Measurements from ENCODE around the gene HJURP. TPM values are rescaled to one million over a fixed set of nuclear protein-coding genes. Genes with fewer than 3 reads are reported as not detected.
A peak's percentile ranks its signal among the peaks of the same experiment; 100 is the strongest.
"Not testable (repeated sequence)": the region's sequence is repeated elsewhere in the genome, so short reads cannot be mapped to it uniquely, and the experiment has no call there.

The HJURP gene
- total RNA-seq, 1 donor from 2014 or later = 109 TPM

DNA sequence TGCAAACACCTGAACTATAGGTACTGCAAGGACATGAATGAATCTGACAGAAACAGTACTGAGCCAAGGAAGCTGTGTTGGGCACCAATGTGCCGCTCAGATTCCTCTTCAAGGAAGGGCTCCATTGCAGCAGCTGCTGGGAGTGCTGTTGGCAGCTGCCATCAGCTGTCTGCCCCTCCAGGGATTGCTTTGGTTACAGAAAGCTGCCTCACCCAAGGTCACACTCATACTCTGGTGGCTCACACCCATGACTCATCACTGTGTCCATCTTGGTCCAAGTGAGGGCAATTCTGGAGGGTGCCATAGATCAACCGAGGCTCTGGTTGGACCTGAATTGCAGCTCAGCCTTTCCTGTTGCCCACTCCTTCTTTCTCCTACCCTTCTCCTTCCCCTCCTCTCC lies 38.5 kb upstream of the HJURP start:
- TF ChIP-seq EZH2phosphoT487 (IDR thresholded peaks at IDR 0.05) (no peak), EZH2 (IDR thresholded peaks at IDR 0.05) (no peak)
- TF ChIP-seq, protein P1, sequence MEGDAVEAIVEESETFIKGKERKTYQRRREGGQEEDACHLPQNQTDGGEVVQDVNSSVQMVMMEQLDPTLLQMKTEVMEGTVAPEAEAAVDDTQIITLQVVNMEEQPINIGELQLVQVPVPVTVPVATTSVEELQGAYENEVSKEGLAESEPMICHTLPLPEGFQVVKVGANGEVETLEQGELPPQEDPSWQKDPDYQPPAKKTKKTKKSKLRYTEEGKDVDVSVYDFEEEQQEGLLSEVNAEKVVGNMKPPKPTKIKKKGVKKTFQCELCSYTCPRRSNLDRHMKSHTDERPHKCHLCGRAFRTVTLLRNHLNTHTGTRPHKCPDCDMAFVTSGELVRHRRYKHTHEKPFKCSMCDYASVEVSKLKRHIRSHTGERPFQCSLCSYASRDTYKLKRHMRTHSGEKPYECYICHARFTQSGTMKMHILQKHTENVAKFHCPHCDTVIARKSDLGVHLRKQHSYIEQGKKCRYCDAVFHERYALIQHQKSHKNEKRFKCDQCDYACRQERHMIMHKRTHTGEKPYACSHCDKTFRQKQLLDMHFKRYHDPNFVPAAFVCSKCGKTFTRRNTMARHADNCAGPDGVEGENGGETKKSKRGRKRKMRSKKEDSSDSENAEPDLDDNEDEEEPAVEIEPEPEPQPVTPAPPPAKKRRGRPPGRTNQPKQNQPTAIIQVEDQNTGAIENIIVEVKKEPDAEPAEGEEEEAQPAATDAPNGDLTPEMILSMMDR (IDR thresholded peaks at IDR 0.05) = no peak
- peaks cover 7% of the 10 kb centered on the region for H3K4me1 ChIP-seq
- no peak for DNase-seq (ENCODE audit: low spot score)
- Mint-ChIP-seq H3K9me3 (no peaks in the 10 kb centered on the region), H3K4me1 (no peaks in the 10 kb centered on the region), H3K36me3 (no peaks in the 10 kb centered on the region), H3K27me3 (ENCODE audit: insufficient read depth, low read depth) (peaks cover 9% of the 10 kb centered on the region), H3K4me3 (no peak overlapping the region), H3K27ac (no peak overlapping the region)
- H3K9ac ChIP-seq = no peak overlapping the region
- H2AFZ ChIP-seq (replicated peaks) = no peak overlapping the region
- H3K36me3 ChIP-seq = no peaks in the 10 kb centered on the region
- no peak overlapping the region for H3K4me2 ChIP-seq
- H3K27ac ChIP-seq = no peak overlapping the region
- no peaks in the 10 kb centered on the region for H4K20me1 ChIP-seq (ENCODE audit: low read depth)
- H3K79me2 ChIP-seq (ENCODE audit: low read depth) = no peaks in the 10 kb centered on the region
- no peak overlapping the region for H3K4me3 ChIP-seq
- no peaks in the 10 kb centered on the region for H3K9me3 ChIP-seq (ENCODE audit: low read depth)
- H3K27me3 ChIP-seq = peaks cover 10% of the 10 kb centered on the region
- no peaks in the 10 kb centered on the region for H3F3A ChIP-seq (ENCODE audit: low read depth)

DNA sequence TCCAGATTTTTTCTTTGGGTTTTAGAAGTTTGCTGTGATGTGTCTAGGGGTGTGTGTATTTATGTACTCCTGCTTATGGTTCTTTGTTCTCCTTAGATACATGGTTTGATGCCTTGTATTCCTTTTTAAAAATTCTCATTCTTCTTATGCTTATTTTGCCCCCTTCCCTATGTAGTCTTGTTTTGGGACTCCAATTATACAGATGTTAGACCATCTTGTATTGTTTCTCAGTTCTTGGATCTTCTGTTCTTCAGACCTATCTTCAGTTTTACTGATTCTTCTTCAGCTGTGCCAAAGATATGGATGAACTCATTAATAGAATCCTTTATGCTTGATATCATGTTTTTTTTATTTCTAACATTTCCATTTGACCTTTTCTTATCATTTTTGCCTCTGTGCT lies 28.0 kb upstream of the HJURP start:
- H3K4me2 ChIP-seq = no peak overlapping the region
- TF ChIP-seq EZH2 (IDR thresholded peaks at IDR 0.05) (no peak), EZH2phosphoT487 (IDR thresholded peaks at IDR 0.05) (no peak)
- TF ChIP-seq, protein P1 (IDR thresholded peaks at IDR 0.05) = no peak
- no peaks in the 10 kb centered on the region for H3K36me3 Mint-ChIP-seq
- H3K9ac ChIP-seq = no peak overlapping the region
- no peak overlapping the region for H3K27ac ChIP-seq
- peaks cover 7% of the 10 kb centered on the region for H3K36me3 ChIP-seq
- H3K27ac Mint-ChIP-seq = no peak overlapping the region
- H3K9me3 Mint-ChIP-seq = peaks cover 12% of the 10 kb centered on the region
- no peak overlapping the region for H3K4me3 ChIP-seq
- H3K4me1 ChIP-seq = no peaks in the 10 kb centered on the region
- H3K79me2 ChIP-seq (ENCODE audit: low read depth) = no peaks in the 10 kb centered on the region
- H3K9me3 ChIP-seq (ENCODE audit: low read depth) = peaks cover 12% of the 10 kb centered on the region
- no peak overlapping the region for H3K4me3 Mint-ChIP-seq
- no peak for DNase-seq (ENCODE audit: low spot score)
- no peaks in the 10 kb centered on the region for H3F3A ChIP-seq (ENCODE audit: low read depth)
- no peak overlapping the region for H2AFZ ChIP-seq (replicated peaks)
- H3K4me1 Mint-ChIP-seq = no peaks in the 10 kb centered on the region
- peaks cover 2% of the 10 kb centered on the region for H3K27me3 Mint-ChIP-seq (ENCODE audit: insufficient read depth, low read depth)
- peaks cover 15% of the 10 kb centered on the region for H3K27me3 ChIP-seq
- no peaks in the 10 kb centered on the region for H4K20me1 ChIP-seq (ENCODE audit: low read depth)

DNA sequence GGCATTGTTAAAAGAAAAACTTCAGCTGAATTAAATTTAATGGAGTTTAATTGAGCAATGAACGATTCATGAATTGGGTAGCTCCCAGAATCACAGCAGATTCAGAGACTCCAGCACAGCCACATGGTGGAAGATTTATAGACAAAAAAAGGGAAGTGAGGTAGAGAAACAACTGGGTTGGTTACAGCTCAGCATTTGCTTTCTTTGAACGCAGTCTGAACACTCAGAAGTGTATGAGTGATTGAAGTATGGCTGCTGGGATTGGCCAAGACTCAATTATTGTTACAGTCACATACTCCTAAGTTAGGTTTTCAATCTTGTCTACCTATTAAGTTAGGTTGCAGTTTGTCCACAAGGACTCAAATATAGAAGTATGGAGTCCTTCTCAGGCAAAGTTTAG lies 17.8 kb upstream of the HJURP start:
- peaks cover 10% of the 10 kb centered on the region for H3K9me3 ChIP-seq (ENCODE audit: low read depth)
- not testable (repeated sequence) for H3K4me1 Mint-ChIP-seq; H3K27ac ChIP-seq; H3K4me1 ChIP-seq; H3K36me3 ChIP-seq; H3K27ac Mint-ChIP-seq; H3K4me3 ChIP-seq; H3K27me3 Mint-ChIP-seq (ENCODE audit: insufficient read depth, low read depth); H3F3A ChIP-seq (ENCODE audit: low read depth); H3K9ac ChIP-seq; H3K4me2 ChIP-seq; H4K20me1 ChIP-seq (ENCODE audit: low read depth); H3K4me3 Mint-ChIP-seq; H3K79me2 ChIP-seq (ENCODE audit: low read depth); DNase-seq (ENCODE audit: low spot score); H3K36me3 Mint-ChIP-seq
- H2AFZ ChIP-seq (replicated peaks) = peak overlapping the region; percentile 9
- peaks cover 21% of the 10 kb centered on the region for H3K9me3 Mint-ChIP-seq
- peaks cover 62% of the 10 kb centered on the region for H3K27me3 ChIP-seq

DNA sequence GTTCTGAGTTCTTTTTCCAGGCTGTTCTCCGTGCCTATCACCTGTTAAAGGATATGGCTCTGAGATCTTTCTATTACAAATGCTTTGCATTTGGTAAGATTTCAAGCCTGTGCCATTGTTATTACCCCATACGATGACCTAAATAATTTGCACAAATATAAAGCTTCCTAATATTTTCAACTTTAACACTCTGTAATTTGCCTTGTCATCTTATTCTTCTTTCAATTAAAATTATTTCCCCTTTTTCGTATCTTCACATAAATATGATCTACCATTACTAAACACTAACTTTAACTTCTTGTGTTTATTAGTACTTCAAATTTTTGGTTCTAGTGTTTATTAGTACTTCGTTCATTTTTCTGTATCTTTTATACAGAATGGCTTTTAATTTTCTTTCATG lies 17.1 kb upstream of the HJURP start:
- Mint-ChIP-seq H3K4me3 (no peak overlapping the region), H3K27ac (no peak overlapping the region), H3K4me1 (peaks cover 2% of the 10 kb centered on the region), H3K9me3 (peaks cover 24% of the 10 kb centered on the region), H3K27me3 (ENCODE audit: insufficient read depth, low read depth) (no peaks in the 10 kb centered on the region), H3K36me3 (peaks cover 6% of the 10 kb centered on the region)
- DNase-seq (ENCODE audit: low spot score) = no peak
- H3K4me3 ChIP-seq = no peak overlapping the region
- no peak overlapping the region for H3K9ac ChIP-seq
- H3K36me3 ChIP-seq = no peaks in the 10 kb centered on the region
- no peaks in the 10 kb centered on the region for H4K20me1 ChIP-seq (ENCODE audit: low read depth)
- H3K4me2 ChIP-seq = no peak overlapping the region
- no peaks in the 10 kb centered on the region for H3K4me1 ChIP-seq
- peaks cover 59% of the 10 kb centered on the region for H3K27me3 ChIP-seq
- H2AFZ ChIP-seq (replicated peaks) = no peak overlapping the region
- peaks cover 3% of the 10 kb centered on the region for H3F3A ChIP-seq (ENCODE audit: low read depth)
- peaks cover 5% of the 10 kb centered on the region for H3K79me2 ChIP-seq (ENCODE audit: low read depth)
- no peak overlapping the region for H3K27ac ChIP-seq
- TF ChIP-seq, protein P1 (IDR thresholded peaks at IDR 0.05) = no peak
- TF ChIP-seq EZH2 (IDR thresholded peaks at IDR 0.05) (no peak), EZH2phosphoT487 (IDR thresholded peaks at IDR 0.05) (no peak)
- H3K9me3 ChIP-seq (ENCODE audit: low read depth) = peaks cover 10% of the 10 kb centered on the region

All from neural progenitor cell (in vitro differentiated cells).